HG03060 (cell line): ENCODE results near the gene COX20.
A peak's percentile ranks its signal among the peaks of the same experiment; 100 is the strongest.
"Not testable (repeated sequence)": the region's sequence is repeated elsewhere in the genome, so short reads cannot be mapped to it uniquely, and the experiment has no call there.

Experiments used
- ATAC-seq: cut with Tn5 transposase; IDR thresholded peaks from one replicate; pipeline ENCODE4 v1.9.1; 2021; ENCODE audit warnings: low read depth, moderate number of reproducible peaks; ENCODE audit not compliant: unreplicated experiment

COX20 gene

GRCh38 chr1:244821134-244821533 lies 14.3 kb upstream of the COX20 start:
- ATAC-seq = no peak

GRCh38 chr1:244822878-244823277 lies 12.6 kb upstream of the COX20 start:
- ATAC-seq = no peak

GRCh38 chr1:244826712-244827111 lies 8.7 kb upstream of the COX20 start:
- no peak for ATAC-seq

- ATAC-seq = no peak
Observed at GRCh38 chr1:244830639-244831038, 4.8 kb upstream of the COX20 start.

GRCh38 chr1:244833260-244833659 lies 2.2 kb upstream of the COX20 start:
- not testable (repeated sequence) for ATAC-seq

- peak; percentile 12 for ATAC-seq
Observed at GRCh38 chr1:244833734-244834542, 1.5 kb upstream of the COX20 start.

- peak; percentile 37 for ATAC-seq
Observed at GRCh38 chr1:244834543-244835275, 749 bp upstream of the COX20 start.

- no peak for ATAC-seq
Observed at GRCh38 chr1:244836135-244836521, 670 bp downstream of the COX20 start.

- ATAC-seq = no peak
Observed at GRCh38 chr1:244836584-244836983, 1.1 kb downstream of the COX20 start.

- no peak for ATAC-seq
Observed at GRCh38 chr1:244837597-244838258, 2.3 kb downstream of the COX20 start.

- no peak for ATAC-seq
Observed at GRCh38 chr1:244839656-244840055, 4.2 kb downstream of the COX20 start.

- ATAC-seq = no peak
Observed at GRCh38 chr1:244840219-244840794, 4.8 kb downstream of the COX20 start.

GRCh38 chr1:244841273-244841927 lies 5.9 kb downstream of the COX20 start:
- no peak for ATAC-seq

GRCh38 chr1:244843148-244843978 lies 7.9 kb downstream of the COX20 start:
- no peak for ATAC-seq

GRCh38 chr1:244844155-244845121 lies 9.0 kb downstream of the COX20 start:
- ATAC-seq = no peak

- no peak for ATAC-seq
Observed at GRCh38 chr1:244846653-244847052, 11.2 kb downstream of the COX20 start.

GRCh38 chr1:244849189-244849866 lies 13.9 kb downstream of the COX20 start:
- ATAC-seq = no peak
